K562 (cell line): ENCODE measurements around the gene HKDC1. TPM values are rescaled to one million over a fixed set of nuclear protein-coding genes. Genes with fewer than 3 reads are reported as not detected.

Source experiments
- ELF2 ChIP-seq: fragments of 250-450 bp; sonication (Bioruptor Pico); IDR thresholded peaks from 2 replicates; pipeline ENCODE4 v1.5.0; 2021; ENCODE audit warnings: mild to moderate bottlenecking
- ETV1 ChIP-seq: fragments of 450-650 bp; conservative IDR thresholded peaks from 2 replicates; pipeline ENCODE4 v1.6.1; 2016; ENCODE audit warnings: missing genetic modification characterization, control low read depth, low read depth, missing compliant biosample characterization
- KDM1A ChIP-seq, 2 experiments: fragments of 450-650 bp; IDR thresholded peaks; 2 replicates each; pipeline ENCODE4 v1.6.1; 2016; ENCODE audit warnings: mild to moderate bottlenecking in 2 of 2
- MEIS2 ChIP-seq: fragments of 450-650 bp; IDR thresholded peaks from 2 replicates; pipeline ENCODE4 v1.6.1; 2014; ENCODE audit warnings: mild to moderate bottlenecking; ENCODE audit not compliant: partially characterized antibody
- NR2C2 ChIP-seq, 2 experiments: fragments of 200-800 bp in 1 of 2; sonication (Bioruptor generic) in 1 of 2; sonication (generic) in 1 of 2; formaldehyde crosslinking in 1 of 2; IDR thresholded peaks; 2 replicates each; pipeline versions ENCODE4 v1.6.1 to v1.8.0; 2016 to 2022; ENCODE audit warnings: mild to moderate bottlenecking in 1 of 2, missing compliant biosample characterization in 1 of 2, missing genetic modification characterization in 1 of 2, missing genetic modification reagents in 1 of 2
- TAF1 ChIP-seq: IDR thresholded peaks from 2 replicates; pipeline ENCODE4 v1.6.1; 2011; ENCODE audit warnings: mild to moderate bottlenecking, low read length, moderate library complexity; ENCODE audit not compliant: insufficient read depth, control insufficient read depth, severe bottlenecking; ENCODE audit errors: extremely low read depth
- XRCC5 ChIP-seq: fragments of 200-400 bp; formaldehyde crosslinking; IDR thresholded peaks from 2 replicates; pipeline ENCODE4 v1.6.1; 2017; ENCODE audit warnings: low read depth, mild to moderate bottlenecking, low read length
- polyA plus RNA-seq, 8 experiments: library from polyadenylated mRNA; depleted of rRNA in 4 of 8; stranded (reverse) in 5 of 8; unstranded in 3 of 8; fragments of >200 nt; fragmentation: Nextera tagmentation in 2 of 8; fragmentation: Illumina TruSeq in 1 of 8; extraction: Ambion mirVana in 2 of 8; extraction: Trizol in 1 of 8; gene quantifications; 2 replicates each; pipeline versions ENCODE4 v1.2.1 to v1.2.3, GENCODE V29; 2011 to 2014; ENCODE audit warnings: inconsistent platforms in 1 of 8, missing spikeins in 1 of 8
- total RNA-seq, 7 experiments: library from RNA; depleted of rRNA in 6 of 7; stranded (reverse); fragments of >200 nt in 6 of 7; fragmentation: Illumina TruSeq in 2 of 7; extraction: Trizol in 2 of 7; gene quantifications; 2 replicates each; pipeline versions ENCODE4 v1.2.1 to v1.2.3, GENCODE V29; 2011 to 2021; ENCODE audit warnings: low replicate concordance in 1 of 7
- TF ChIP-seq, protein P1 (sequence below): fragments of 200-600 bp; sonication (generic); IDR thresholded peaks from one replicate; pipeline ENCODE4 v1.6.1; 2012; ENCODE audit warnings: mild to moderate bottlenecking, low read depth, low read length, inconsistent platforms
- TF ChIP-seq, protein P2 (sequence below): sonication (generic); formaldehyde crosslinking; IDR thresholded peaks from 2 replicates; pipeline ENCODE4 v1.8.0; 2023; ENCODE audit warnings: mild to moderate bottlenecking, missing genetic modification reagents

The HKDC1 gene
- total and polyA plus RNA-seq, 9 of the 15 experiments (the other 6 are each of a cell fraction or from before 2014, with no cell fraction given): 0.04 to 0.22 (median 0.11) TPM; not detected in 5

DNA sequence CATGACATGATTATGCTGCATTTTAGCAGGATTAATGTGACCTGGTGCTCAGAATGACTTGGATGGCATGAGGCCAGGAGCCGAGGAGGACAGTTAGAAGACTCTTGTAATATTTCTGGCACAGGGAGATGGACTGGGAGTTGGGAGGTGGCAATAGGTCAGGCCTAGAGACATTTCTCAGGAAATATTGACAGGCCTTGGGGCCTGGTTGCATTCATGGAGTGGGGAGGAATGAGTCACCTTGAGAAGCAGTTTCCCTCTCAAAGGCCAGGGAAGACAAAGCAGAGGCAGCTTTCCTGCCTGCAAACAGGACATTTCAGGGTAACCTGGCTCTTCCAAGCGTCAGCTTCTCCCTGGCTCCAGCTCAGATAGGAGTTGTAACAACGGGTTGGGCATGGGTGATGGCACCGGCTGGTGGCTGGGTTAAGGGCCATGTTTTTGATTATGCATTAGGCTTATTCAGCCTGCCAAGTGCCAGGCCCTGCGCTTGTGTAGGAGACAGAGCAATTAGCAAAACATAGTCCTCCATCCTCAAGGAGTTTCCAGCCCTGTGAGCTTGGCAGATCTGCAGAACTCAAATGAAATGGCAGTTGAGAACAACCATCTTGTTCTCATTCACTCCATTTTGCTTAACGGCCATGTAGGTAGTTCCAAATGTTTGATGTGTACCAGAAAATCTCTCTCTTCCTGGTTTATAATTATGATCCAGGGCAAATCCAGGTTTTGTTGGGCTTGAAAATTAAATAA, 96.4 kb downstream of the HKDC1 start (continued):
- TF ChIP-seq, protein P1, sequence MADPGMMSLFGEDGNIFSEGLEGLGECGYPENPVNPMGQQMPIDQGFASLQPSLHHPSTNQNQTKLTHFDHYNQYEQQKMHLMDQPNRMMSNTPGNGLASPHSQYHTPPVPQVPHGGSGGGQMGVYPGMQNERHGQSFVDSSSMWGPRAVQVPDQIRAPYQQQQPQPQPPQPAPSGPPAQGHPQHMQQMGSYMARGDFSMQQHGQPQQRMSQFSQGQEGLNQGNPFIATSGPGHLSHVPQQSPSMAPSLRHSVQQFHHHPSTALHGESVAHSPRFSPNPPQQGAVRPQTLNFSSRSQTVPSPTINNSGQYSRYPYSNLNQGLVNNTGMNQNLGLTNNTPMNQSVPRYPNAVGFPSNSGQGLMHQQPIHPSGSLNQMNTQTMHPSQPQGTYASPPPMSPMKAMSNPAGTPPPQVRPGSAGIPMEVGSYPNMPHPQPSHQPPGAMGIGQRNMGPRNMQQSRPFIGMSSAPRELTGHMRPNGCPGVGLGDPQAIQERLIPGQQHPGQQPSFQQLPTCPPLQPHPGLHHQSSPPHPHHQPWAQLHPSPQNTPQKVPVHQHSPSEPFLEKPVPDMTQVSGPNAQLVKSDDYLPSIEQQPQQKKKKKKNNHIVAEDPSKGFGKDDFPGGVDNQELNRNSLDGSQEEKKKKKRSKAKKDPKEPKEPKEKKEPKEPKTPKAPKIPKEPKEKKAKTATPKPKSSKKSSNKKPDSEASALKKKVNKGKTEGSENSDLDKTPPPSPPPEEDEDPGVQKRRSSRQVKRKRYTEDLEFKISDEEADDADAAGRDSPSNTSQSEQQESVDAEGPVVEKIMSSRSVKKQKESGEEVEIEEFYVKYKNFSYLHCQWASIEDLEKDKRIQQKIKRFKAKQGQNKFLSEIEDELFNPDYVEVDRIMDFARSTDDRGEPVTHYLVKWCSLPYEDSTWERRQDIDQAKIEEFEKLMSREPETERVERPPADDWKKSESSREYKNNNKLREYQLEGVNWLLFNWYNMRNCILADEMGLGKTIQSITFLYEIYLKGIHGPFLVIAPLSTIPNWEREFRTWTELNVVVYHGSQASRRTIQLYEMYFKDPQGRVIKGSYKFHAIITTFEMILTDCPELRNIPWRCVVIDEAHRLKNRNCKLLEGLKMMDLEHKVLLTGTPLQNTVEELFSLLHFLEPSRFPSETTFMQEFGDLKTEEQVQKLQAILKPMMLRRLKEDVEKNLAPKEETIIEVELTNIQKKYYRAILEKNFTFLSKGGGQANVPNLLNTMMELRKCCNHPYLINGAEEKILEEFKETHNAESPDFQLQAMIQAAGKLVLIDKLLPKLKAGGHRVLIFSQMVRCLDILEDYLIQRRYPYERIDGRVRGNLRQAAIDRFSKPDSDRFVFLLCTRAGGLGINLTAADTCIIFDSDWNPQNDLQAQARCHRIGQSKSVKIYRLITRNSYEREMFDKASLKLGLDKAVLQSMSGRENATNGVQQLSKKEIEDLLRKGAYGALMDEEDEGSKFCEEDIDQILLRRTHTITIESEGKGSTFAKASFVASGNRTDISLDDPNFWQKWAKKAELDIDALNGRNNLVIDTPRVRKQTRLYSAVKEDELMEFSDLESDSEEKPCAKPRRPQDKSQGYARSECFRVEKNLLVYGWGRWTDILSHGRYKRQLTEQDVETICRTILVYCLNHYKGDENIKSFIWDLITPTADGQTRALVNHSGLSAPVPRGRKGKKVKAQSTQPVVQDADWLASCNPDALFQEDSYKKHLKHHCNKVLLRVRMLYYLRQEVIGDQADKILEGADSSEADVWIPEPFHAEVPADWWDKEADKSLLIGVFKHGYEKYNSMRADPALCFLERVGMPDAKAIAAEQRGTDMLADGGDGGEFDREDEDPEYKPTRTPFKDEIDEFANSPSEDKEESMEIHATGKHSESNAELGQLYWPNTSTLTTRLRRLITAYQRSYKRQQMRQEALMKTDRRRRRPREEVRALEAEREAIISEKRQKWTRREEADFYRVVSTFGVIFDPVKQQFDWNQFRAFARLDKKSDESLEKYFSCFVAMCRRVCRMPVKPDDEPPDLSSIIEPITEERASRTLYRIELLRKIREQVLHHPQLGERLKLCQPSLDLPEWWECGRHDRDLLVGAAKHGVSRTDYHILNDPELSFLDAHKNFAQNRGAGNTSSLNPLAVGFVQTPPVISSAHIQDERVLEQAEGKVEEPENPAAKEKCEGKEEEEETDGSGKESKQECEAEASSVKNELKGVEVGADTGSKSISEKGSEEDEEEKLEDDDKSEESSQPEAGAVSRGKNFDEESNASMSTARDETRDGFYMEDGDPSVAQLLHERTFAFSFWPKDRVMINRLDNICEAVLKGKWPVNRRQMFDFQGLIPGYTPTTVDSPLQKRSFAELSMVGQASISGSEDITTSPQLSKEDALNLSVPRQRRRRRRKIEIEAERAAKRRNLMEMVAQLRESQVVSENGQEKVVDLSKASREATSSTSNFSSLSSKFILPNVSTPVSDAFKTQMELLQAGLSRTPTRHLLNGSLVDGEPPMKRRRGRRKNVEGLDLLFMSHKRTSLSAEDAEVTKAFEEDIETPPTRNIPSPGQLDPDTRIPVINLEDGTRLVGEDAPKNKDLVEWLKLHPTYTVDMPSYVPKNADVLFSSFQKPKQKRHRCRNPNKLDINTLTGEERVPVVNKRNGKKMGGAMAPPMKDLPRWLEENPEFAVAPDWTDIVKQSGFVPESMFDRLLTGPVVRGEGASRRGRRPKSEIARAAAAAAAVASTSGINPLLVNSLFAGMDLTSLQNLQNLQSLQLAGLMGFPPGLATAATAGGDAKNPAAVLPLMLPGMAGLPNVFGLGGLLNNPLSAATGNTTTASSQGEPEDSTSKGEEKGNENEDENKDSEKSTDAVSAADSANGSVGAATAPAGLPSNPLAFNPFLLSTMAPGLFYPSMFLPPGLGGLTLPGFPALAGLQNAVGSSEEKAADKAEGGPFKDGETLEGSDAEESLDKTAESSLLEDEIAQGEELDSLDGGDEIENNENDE: no peak
- TF ChIP-seq, protein P2, sequence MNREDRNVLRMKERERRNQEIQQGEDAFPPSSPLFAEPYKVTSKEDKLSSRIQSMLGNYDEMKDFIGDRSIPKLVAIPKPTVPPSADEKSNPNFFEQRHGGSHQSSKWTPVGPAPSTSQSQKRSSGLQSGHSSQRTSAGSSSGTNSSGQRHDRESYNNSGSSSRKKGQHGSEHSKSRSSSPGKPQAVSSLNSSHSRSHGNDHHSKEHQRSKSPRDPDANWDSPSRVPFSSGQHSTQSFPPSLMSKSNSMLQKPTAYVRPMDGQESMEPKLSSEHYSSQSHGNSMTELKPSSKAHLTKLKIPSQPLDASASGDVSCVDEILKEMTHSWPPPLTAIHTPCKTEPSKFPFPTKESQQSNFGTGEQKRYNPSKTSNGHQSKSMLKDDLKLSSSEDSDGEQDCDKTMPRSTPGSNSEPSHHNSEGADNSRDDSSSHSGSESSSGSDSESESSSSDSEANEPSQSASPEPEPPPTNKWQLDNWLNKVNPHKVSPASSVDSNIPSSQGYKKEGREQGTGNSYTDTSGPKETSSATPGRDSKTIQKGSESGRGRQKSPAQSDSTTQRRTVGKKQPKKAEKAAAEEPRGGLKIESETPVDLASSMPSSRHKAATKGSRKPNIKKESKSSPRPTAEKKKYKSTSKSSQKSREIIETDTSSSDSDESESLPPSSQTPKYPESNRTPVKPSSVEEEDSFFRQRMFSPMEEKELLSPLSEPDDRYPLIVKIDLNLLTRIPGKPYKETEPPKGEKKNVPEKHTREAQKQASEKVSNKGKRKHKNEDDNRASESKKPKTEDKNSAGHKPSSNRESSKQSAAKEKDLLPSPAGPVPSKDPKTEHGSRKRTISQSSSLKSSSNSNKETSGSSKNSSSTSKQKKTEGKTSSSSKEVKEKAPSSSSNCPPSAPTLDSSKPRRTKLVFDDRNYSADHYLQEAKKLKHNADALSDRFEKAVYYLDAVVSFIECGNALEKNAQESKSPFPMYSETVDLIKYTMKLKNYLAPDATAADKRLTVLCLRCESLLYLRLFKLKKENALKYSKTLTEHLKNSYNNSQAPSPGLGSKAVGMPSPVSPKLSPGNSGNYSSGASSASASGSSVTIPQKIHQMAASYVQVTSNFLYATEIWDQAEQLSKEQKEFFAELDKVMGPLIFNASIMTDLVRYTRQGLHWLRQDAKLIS: 0 out of 2 replicates have a peak, but pooled peaks have one; percentile 60
- no peak for TF ChIP-seq NR2C2 (CRISPR knock-in tag; IDR thresholded peaks at IDR 0.05)
- peak; percentile 66 for TF ChIP-seq NR2C2 (tag; IDR thresholded peaks at IDR 0.05)
- peak; percentile 64 for TF ChIP-seq MEIS2
- TF ChIP-seq KDM1A (IDR thresholded peaks at IDR 0.05): no peak
- TF ChIP-seq ETV1 (tag): peak; percentile 50; the same call in 1 of the 2 replicates
- no peak for TF ChIP-seq ELF2
- TF ChIP-seq XRCC5: no peak
- peak; percentile 22 for TF ChIP-seq TAF1
